Measurements from ENCODE around the gene CAMK4.

CAMK4 gene

DNA sequence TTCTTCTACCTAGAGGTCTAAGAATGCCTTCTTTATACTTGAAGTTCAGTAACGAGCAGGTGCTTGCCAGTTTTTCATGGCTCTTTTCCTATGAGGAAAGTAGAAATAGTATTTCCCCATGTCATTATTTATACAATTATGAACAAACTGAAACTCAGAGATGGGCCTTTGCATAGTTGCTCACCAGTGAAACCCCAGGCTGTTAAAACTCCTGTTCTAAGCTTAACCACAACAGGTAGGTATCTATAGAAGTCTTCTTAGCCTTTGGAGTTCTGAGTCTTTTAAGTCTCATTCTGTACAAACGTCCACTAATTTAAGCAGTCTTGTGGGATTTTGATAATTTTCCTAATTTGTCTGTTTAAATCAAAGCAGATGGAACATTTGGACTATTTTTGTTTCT, 198.1 kb downstream of the CAMK4 start:
- TF ChIP-seq KLF10 (tag by site-specific recombination; IDR thresholded peaks at IDR 0.05): no peak
- TF ChIP-seq, protein P1, sequence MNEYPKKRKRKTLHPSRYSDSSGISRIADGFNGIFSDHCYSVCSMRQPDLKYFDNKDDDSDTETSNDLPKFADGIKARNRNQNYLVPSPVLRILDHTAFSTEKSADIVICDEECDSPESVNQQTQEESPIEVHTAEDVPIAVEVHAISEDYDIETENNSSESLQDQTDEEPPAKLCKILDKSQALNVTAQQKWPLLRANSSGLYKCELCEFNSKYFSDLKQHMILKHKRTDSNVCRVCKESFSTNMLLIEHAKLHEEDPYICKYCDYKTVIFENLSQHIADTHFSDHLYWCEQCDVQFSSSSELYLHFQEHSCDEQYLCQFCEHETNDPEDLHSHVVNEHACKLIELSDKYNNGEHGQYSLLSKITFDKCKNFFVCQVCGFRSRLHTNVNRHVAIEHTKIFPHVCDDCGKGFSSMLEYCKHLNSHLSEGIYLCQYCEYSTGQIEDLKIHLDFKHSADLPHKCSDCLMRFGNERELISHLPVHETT (tag by site-specific recombination; IDR thresholded peaks at IDR 0.05): no peak
- no peak for TF ChIP-seq HOXD13 (CRISPR knock-in tag; IDR thresholded peaks at IDR 0.05; ENCODE audit: borderline replicate concordance)
- TF ChIP-seq, protein P2, sequence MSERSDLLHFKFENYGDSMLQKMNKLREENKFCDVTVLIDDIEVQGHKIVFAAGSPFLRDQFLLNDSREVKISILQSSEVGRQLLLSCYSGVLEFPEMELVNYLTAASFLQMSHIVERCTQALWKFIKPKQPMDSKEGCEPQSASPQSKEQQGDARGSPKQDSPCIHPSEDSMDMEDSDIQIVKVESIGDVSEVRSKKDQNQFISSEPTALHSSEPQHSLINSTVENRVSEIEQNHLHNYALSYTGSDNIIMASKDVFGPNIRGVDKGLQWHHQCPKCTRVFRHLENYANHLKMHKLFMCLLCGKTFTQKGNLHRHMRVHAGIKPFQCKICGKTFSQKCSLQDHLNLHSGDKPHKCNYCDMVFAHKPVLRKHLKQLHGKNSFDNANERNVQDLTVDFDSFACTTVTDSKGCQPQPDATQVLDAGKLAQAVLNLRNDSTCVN (tag by site-specific recombination; optimal IDR thresholded peaks at IDR 0.05): no peak
- TF ChIP-seq ZFP3 (tag by site-specific recombination; IDR thresholded peaks at IDR 0.05; ENCODE audit: low read depth): no peak
- no peak for TF ChIP-seq ZBTB20 (tag by site-specific recombination; IDR thresholded peaks at IDR 0.05)
- TF ChIP-seq GLI4 (tag by site-specific recombination; IDR thresholded peaks at IDR 0.05): no peak
- TF ChIP-seq ZNF501 (tag by site-specific recombination; IDR thresholded peaks at IDR 0.05): no peak
- TF ChIP-seq, protein P3, sequence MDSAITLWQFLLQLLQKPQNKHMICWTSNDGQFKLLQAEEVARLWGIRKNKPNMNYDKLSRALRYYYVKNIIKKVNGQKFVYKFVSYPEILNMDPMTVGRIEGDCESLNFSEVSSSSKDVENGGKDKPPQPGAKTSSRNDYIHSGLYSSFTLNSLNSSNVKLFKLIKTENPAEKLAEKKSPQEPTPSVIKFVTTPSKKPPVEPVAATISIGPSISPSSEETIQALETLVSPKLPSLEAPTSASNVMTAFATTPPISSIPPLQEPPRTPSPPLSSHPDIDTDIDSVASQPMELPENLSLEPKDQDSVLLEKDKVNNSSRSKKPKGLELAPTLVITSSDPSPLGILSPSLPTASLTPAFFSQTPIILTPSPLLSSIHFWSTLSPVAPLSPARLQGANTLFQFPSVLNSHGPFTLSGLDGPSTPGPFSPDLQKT (IDR thresholded peaks at IDR 0.05; ENCODE audit: borderline replicate concordance, low read depth, low read length): no peak
- no peak for TF ChIP-seq SP7 (tag by site-specific recombination; IDR thresholded peaks at IDR 0.05)
- TF ChIP-seq, protein P4, sequence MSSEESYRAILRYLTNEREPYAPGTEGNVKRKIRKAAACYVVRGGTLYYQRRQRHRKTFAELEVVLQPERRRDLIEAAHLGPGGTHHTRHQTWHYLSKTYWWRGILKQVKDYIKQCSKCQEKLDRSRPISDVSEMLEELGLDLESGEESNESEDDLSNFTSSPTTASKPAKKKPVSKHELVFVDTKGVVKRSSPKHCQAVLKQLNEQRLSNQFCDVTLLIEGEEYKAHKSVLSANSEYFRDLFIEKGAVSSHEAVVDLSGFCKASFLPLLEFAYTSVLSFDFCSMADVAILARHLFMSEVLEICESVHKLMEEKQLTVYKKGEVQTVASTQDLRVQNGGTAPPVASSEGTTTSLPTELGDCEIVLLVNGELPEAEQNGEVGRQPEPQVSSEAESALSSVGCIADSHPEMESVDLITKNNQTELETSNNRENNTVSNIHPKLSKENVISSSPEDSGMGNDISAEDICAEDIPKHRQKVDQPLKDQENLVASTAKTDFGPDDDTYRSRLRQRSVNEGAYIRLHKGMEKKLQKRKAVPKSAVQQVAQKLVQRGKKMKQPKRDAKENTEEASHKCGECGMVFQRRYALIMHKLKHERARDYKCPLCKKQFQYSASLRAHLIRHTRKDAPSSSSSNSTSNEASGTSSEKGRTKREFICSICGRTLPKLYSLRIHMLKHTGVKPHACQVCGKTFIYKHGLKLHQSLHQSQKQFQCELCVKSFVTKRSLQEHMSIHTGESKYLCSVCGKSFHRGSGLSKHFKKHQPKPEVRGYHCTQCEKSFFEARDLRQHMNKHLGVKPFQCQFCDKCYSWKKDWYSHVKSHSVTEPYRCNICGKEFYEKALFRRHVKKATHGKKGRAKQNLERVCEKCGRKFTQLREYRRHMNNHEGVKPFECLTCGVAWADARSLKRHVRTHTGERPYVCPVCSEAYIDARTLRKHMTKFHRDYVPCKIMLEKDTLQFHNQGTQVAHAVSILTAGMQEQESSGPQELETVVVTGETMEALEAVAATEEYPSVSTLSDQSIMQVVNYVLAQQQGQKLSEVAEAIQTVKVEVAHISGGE (tag by site-specific recombination; conservative IDR thresholded peaks at IDR 0.05; ENCODE audit: low read depth): no peak
- TF ChIP-seq ZBTB17 (tag by site-specific recombination; IDR thresholded peaks at IDR 0.05): no peak
- no peak for TF ChIP-seq ZNF16 (tag by site-specific recombination; IDR thresholded peaks at IDR 0.05; ENCODE audit: low read depth)
- TF ChIP-seq ZNF514 (tag by site-specific recombination; IDR thresholded peaks at IDR 0.05): no peak
- TF ChIP-seq ZNF843 (tag by site-specific recombination; IDR thresholded peaks at IDR 0.05): no peak
- no peak for TF ChIP-seq ZXDB (tag by site-specific recombination; IDR thresholded peaks at IDR 0.05)
- Histone ChIP-seq H3K4me3 (ENCODE audit: low read depth, low read length) (no peak overlapping the region), H3K9me3 (ENCODE audit: control insufficient read depth, insufficient read depth, low read depth, low read length) (no peaks in the 10 kb centered on the region), H3K4me1 (ENCODE audit: control insufficient read depth, insufficient read depth, low read length) (no peaks in the 10 kb centered on the region; the same call in 1 of the 2 replicates), H3K36me3 (ENCODE audit: control insufficient read depth in 2 of 2, insufficient read depth in 1 of 2, low read length in 2 of 2) (no peaks in the 10 kb centered on the region), H3K27ac (ENCODE audit: extremely low read depth, low read depth, low read length) (no peak overlapping the region)
- CTCF ChIA-PET: interaction anchor here (0.7 kb wide), 1 partner anchor 140 kb away, joined by 3 read pairs; no protein-coding TSS in a partner anchor
- POLR2A ChIA-PET: no interaction called here

DNA sequence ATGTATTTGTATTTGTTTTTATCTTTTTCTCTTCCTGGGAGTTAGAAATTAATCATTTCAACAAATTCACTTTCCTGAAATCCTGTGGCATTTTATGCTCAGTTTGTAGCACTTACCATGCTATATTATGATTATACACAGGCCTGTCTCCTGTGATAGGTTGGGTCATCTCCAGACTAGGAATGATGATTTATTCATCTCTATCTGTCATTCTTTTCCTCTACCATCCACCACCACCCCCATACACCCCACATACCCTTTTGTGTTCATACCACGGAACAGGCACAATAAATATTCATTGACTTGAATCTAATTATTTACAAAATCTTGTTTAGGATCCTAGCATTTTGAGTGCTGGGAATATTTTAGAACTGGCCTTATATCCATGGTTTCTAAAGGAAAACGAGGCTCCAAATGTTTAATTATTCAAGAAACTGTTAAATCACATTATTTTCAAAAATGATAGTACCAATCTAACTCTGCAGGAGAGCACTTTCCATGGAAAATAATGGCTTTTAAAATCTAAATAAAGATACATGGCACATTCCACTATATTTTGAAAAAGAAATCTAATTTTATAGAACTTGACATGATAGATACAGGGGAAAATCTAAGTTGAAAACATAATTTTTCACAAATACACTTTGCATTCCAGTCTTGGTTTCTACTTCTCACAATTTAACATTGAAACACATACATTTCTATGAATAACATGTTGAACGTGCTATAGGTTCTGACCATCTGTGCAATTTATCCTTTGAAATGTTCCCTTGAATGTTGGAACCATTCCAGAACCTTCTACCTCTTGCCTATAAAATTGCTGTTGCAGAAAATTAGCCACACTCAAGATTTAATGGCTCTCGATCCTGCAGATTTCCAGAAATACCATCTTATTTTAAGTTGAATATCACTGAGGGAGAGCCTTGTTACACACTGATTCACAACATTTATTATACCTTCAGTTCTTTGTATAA, 198.8 kb downstream of the CAMK4 start:
- no peaks in the 10 kb centered on the region for H3K9me3 ChIP-seq (ENCODE audit: control insufficient read depth, insufficient read depth, low read depth, low read length)
- no peaks in the 10 kb centered on the region for H3K36me3 ChIP-seq (ENCODE audit: control insufficient read depth in 2 of 2, insufficient read depth in 1 of 2, low read length in 2 of 2)
- ChIA-PET CTCF (interaction anchor here (0.7 kb wide), 1 partner anchor 141 kb away, joined by 3 read pairs; no protein-coding TSS in a partner anchor), POLR2A (no interaction called here)
- H3K27ac ChIP-seq (ENCODE audit: extremely low read depth, low read depth, low read length): no peak overlapping the region
- TF ChIP-seq, protein P5, sequence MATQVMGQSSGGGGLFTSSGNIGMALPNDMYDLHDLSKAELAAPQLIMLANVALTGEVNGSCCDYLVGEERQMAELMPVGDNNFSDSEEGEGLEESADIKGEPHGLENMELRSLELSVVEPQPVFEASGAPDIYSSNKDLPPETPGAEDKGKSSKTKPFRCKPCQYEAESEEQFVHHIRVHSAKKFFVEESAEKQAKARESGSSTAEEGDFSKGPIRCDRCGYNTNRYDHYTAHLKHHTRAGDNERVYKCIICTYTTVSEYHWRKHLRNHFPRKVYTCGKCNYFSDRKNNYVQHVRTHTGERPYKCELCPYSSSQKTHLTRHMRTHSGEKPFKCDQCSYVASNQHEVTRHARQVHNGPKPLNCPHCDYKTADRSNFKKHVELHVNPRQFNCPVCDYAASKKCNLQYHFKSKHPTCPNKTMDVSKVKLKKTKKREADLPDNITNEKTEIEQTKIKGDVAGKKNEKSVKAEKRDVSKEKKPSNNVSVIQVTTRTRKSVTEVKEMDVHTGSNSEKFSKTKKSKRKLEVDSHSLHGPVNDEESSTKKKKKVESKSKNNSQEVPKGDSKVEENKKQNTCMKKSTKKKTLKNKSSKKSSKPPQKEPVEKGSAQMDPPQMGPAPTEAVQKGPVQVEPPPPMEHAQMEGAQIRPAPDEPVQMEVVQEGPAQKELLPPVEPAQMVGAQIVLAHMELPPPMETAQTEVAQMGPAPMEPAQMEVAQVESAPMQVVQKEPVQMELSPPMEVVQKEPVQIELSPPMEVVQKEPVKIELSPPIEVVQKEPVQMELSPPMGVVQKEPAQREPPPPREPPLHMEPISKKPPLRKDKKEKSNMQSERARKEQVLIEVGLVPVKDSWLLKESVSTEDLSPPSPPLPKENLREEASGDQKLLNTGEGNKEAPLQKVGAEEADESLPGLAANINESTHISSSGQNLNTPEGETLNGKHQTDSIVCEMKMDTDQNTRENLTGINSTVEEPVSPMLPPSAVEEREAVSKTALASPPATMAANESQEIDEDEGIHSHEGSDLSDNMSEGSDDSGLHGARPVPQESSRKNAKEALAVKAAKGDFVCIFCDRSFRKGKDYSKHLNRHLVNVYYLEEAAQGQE (tag by site-specific recombination; IDR thresholded peaks at IDR 0.05): no peak
- TF ChIP-seq ZNF23 (tag by site-specific recombination; IDR thresholded peaks at IDR 0.05; ENCODE audit: borderline replicate concordance): no peak
- TF ChIP-seq, protein P6, sequence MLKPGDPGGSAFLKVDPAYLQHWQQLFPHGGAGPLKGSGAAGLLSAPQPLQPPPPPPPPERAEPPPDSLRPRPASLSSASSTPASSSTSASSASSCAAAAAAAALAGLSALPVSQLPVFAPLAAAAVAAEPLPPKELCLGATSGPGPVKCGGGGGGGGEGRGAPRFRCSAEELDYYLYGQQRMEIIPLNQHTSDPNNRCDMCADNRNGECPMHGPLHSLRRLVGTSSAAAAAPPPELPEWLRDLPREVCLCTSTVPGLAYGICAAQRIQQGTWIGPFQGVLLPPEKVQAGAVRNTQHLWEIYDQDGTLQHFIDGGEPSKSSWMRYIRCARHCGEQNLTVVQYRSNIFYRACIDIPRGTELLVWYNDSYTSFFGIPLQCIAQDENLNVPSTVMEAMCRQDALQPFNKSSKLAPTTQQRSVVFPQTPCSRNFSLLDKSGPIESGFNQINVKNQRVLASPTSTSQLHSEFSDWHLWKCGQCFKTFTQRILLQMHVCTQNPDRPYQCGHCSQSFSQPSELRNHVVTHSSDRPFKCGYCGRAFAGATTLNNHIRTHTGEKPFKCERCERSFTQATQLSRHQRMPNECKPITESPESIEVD (tag by site-specific recombination; IDR thresholded peaks at IDR 0.05): 0 out of 2 replicates have a peak, but pooled peaks have one; percentile 30
- H3K4me3 ChIP-seq (ENCODE audit: low read depth, low read length): no peak overlapping the region
- H3K4me1 ChIP-seq (ENCODE audit: control insufficient read depth, insufficient read depth, low read length): no peaks in the 10 kb centered on the region; the same call in 1 of the 2 replicates

Data from HEK293 (cell line).